ENCODE results near the gene C6orf141. TPM values are rescaled to one million over a fixed set of nuclear protein-coding genes. Genes with fewer than 3 reads are reported as not detected.
"Not testable (repeated sequence)": the region's sequence is repeated elsewhere in the genome, so short reads cannot be mapped to it uniquely, and the experiment has no call there.

Gene C6orf141
- total RNA-seq, 2 donors from 2014 or later, result 0.35 TPM; not detected in 1

DNA sequence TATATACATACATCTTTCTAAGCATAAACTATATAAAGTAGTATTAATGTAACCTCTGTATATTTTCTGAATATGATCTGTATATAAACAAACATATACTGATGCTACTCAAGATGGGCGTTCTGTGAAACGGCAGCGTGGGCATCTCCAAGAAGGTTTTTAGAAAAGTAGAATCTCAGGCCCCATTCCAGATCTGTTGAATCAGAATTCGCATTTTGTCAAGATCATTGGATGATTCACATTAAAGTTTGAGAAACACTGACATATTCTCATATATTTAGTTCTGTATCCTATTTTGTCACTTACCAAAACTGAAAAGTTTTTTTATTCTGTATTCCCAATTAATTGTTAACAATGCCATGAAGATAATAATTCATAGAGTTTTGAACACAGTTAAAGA lies 5.5 kb downstream of the C6orf141 start:
- Mint-ChIP-seq H3K36me3 (no peaks in the 10 kb centered on the region), H3K27ac (no peak overlapping the region), H3K9me3 (no peaks in the 10 kb centered on the region)
- ATAC-seq, result no peak
- no peak for DNase-seq (ENCODE audit: low spot score in 2 of 2)

DNA sequence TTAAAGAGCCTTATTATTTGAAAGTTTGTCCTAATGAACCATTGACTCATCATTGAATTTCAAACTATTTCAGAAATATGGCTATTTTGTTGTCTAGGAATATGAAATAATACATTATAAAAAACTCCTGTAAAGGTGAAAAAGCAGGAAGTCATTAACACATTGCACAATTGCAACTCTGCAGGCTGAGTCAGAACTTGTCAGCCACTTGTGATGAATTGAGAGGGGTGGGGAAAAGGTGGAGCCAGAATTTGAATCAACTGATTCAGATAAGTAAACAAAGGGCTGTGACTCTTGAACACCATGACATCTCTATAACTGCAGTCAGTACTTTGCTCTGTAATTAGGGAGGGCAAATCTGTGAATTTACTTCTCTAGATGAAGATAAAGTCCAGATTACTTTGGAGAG lies 6.0 kb downstream of the C6orf141 start:
- H3K36me3 Mint-ChIP-seq, result no peaks in the 10 kb centered on the region
- ATAC-seq (peak in 1 of 2 donors; percentile 75), DNase-seq (ENCODE audit: low spot score in 2 of 2) (peak in 1 of 2 donors; percentile 9)
- no peak overlapping the region for H3K27ac Mint-ChIP-seq
- H3K9me3 Mint-ChIP-seq, result no peaks in the 10 kb centered on the region

DNA sequence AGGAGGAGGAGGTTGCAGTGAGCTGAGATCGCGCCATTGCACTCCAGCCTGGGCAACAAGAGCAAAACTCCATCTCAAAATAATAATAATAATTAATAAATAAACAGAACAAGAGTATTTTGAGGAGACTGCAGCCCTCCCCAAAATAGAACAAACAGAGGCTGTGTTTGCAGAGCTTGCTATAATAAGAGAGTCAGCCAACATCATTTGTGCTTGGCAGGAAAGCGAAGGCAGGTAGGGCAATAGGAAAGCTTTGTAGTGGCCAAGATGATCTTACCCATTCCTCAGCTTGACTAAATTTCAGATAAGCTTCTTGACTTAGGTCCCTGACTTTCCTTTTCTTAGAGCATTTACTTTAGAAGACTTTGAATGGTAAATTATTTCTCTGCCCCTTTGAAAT lies 6.7 kb downstream of the C6orf141 start:
- no peak for DNase-seq (ENCODE audit: low spot score in 2 of 2)
- H3K36me3 Mint-ChIP-seq, result no peaks in the 10 kb centered on the region
- no peaks in the 10 kb centered on the region for H3K9me3 Mint-ChIP-seq
- ATAC-seq, result no peak
- no peak overlapping the region for H3K27ac Mint-ChIP-seq

DNA sequence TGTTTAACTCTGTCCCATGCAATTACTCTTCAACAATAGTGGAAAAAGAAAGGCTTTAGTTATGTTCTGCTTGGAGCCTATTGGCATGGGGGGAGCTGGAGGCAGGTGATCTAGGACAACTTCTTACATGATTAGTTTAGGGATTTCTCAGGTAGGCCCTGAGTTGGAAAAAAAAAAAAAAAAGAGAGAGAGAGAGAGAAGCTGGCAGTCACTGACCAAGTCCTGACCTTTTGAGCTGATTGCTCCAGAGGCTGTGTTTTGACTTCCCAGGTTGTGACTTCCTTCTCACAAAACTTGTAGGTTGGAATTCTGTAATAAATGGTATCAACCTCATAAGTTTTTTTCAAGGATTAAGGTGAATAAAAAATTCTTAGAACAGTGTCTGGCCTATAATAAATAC lies 7.8 kb downstream of the C6orf141 start:
- no peaks in the 10 kb centered on the region for H3K36me3 Mint-ChIP-seq
- no peak overlapping the region for H3K27ac Mint-ChIP-seq
- ATAC-seq (no peak), DNase-seq (ENCODE audit: low spot score in 2 of 2) (no peak)
- H3K9me3 Mint-ChIP-seq, result no peaks in the 10 kb centered on the region

DNA sequence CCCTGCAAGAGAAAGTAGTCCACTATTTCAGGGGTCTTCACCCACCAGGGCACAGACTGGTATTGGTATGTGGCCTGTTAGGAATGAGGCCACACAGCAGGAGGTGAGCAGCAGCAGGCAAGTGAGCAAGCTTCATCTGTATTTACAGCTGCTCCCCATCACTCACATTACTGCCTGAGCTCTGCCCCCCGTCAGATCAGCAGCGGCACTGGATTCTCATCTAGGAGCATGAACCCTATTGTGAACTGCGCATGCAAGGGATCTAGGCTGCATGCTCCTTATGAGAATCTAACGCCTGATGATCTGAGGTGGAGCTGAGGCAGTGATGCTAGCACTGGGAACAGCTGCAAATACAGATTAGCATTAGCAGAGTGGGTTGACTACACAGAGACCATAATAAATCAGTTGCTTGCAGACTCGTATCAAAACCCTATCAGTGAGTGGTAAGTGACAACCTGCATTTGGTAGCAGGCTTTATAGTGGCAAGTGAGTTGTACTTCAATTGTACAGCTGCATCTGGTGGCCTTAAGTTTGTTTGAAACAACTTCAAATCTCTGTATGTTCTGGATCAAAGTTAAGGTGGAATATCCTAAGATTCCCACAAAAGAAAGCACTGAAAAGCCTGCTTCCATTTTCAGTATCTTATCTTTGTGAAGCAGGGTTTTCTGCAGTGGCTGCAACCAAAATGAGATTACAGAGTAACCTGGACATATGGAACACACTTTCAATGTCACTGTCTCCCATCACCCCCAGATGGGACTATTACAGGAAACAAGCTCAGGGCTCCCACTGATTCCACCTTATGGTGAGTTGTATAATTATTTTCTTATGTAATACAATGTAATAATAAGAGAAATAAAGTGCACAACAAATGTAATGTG lies 12.8 kb downstream of the C6orf141 start:
- DNase-seq (ENCODE audit: low spot score in 2 of 2) (no peak), ATAC-seq (no peak)
- H3K9me3 Mint-ChIP-seq, result no peaks in the 10 kb centered on the region
- H3K36me3 Mint-ChIP-seq, result no peaks in the 10 kb centered on the region
- no peak overlapping the region for H3K27ac Mint-ChIP-seq

DNA sequence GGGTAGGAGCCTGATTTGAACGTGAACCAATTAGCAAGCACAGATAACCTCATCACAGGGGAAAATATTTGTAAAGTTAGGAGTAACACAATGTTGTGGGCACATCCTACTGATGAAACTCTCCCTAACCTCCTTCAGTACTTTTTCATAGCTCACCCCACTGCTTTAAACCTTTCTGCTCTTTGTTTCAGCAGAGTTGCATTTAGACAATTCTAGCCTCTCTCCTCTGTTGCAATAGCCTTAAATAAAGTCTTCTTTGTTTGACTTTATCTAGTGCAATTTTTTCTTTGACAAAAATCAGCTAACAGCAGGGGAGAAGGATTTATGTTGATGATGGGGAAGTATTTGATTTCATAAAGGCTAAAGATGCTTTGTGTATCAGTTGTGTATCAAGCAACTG lies 14.1 kb downstream of the C6orf141 start:
- ATAC-seq, result no peak
- DNase-seq (ENCODE audit: low spot score in 2 of 2), result no peak
- H3K9me3 Mint-ChIP-seq, result no peaks in the 10 kb centered on the region
- no peak overlapping the region for H3K27ac Mint-ChIP-seq
- H3K36me3 Mint-ChIP-seq, result no peaks in the 10 kb centered on the region

DNA sequence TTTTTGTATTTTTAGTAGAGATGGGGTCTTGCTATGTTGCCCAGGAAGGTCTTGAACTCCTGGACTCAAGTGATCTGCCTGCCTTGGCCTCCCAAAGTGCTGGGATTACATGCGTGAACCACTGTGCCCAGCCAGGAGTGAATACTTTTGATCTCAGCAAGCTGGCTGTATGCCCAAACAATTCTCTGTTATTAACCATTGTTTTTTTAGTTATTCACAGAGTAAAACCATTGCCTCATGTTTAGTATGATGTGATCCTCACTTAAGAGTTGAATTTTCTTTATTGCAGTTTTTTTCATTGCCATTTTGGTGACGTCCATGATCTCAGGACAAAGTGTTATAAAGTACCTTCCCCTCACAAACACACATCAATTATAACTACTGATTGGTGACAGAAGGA lies 14.8 kb downstream of the C6orf141 start:
- DNase-seq (ENCODE audit: low spot score in 2 of 2) (no peak), ATAC-seq (no peak)
- H3K9me3 Mint-ChIP-seq, result no peaks in the 10 kb centered on the region

DNA sequence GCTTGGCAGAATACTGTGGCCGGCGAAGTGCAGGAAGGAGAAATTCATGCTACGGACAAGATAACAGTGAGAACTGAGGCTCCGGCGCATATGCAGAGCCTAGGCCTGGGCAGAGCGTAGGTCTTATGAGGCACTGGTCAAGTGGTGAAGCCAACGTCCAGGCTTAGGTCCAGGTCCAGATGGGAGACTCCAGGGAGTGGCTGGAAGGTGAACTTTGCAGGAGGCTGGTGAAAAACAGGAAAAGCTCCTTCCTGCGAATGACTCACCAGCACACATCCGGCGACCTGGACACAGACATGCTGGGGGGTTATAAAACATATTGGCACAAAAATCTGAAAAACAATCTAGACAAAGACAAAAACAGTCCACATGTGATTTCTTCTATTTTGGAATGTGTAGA lies 15.4 kb downstream of the C6orf141 start:
- Mint-ChIP-seq H3K36me3 (no peaks in the 10 kb centered on the region), H3K27ac (no peak overlapping the region), H3K9me3 (no peaks in the 10 kb centered on the region)
- ATAC-seq (no peak), DNase-seq (ENCODE audit: low spot score in 2 of 2) (no peak)

More for the DNA sequence above, 14.8 kb downstream of the C6orf141 start:
- Mint-ChIP-seq H3K36me3 (no peaks in the 10 kb centered on the region), H3K27ac (no peak overlapping the region)

DNA sequence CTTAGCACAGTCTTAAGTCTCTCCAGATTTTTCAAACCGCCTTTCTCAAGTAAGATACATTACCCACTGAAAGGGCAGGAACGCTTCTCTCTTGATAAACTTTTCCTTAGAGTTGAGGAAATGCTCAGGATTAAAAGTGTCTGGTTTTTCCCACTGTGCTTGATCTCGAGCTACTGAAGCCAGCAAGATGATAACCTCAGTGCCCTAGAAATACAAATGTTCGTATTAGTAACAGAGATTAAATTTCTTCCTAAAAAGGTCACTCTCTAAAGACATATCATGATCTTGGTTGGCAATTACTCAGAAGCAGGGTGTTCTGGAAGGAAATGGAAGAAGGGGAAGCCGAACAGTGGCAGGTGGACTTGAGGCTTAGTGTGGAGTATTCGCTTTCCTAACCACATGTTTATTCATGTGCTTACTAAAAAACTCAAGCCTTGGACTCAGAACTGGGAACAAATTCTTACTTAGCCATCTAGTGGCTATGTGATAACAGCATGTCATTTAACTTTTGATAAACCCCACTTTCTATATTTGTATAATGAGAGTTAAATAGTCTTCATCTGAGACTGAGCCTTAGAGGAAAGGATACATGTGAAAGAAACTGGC lies 20.1 kb downstream of the C6orf141 start:
- no peak overlapping the region for H3K27ac Mint-ChIP-seq
- ATAC-seq, result no peak
- H3K36me3 Mint-ChIP-seq, result no peaks in the 10 kb centered on the region
- no peak for DNase-seq (ENCODE audit: low spot score in 2 of 2)
- no peaks in the 10 kb centered on the region for H3K9me3 Mint-ChIP-seq

DNA sequence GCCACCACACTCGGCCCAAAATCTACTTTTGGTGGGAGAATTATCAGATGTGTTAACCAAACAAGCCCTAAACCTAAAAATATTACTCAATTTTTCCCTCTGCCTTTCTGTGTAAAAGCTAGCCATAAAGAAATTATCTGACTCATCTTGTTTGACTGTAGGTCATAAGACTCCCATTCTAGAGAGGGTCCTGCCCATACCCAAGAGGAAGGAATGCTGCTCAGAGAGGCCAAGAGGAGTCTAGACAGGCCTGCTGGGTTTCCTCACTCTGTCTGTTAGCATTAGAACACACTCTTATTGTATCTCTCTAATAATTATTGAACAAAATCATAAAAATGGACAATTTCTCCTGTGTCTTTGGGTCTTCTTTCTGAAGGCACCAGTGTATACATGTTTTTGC lies 26.1 kb downstream of the C6orf141 start:
- ATAC-seq (no peak), DNase-seq (ENCODE audit: low spot score in 2 of 2) (no peak)
- H3K36me3 Mint-ChIP-seq, result no peaks in the 10 kb centered on the region
- peaks cover 0 to 4% of the 10 kb centered on the region in 2 donors for H3K9me3 Mint-ChIP-seq
- H3K27ac Mint-ChIP-seq, result no peak overlapping the region

DNA sequence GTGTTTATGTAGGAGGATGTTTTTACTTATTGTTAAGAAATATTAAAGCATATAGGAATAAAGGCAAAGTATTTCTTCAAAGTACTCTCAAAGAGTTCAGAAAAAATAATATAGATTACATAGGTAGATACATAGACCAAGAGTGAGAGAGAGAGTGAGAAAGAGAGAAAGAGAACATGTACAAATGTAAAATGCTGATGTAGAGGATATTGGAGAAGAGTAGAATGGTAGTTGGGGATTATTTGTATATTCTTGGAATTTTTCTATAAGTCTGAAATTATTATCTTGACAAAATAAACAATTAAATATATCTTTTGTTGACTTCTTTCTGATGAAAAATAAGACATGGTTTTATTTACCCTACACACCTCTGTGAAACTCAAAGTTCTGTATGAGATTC lies 29.2 kb downstream of the C6orf141 start:
- no peaks in the 10 kb centered on the region for H3K36me3 Mint-ChIP-seq
- ATAC-seq (no peak), DNase-seq (ENCODE audit: low spot score in 2 of 2) (no peak)
- H3K9me3 Mint-ChIP-seq, result peaks cover 0 to 4% of the 10 kb centered on the region in 2 donors
- H3K27ac Mint-ChIP-seq, result no peak overlapping the region

DNA sequence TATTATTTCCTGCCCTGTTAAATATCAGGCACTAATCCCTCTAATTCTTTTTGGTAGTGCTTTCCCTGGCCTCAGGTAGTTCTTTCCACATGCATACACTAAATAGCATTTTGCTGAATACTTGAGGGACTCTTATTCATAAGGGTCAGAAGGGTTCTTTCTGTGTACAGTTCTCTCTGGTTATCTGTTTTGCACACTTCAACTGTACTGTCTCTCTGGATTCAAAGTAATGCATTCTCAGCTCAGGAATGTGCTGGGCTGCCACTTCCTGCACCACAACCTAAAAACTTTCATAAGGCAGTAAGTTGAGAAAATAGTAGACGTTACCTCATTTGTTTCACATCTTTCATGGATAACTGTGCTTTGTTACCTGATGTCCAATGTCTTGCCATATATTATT lies 32.1 kb downstream of the C6orf141 start:
- peaks cover 0 to 4% of the 10 kb centered on the region in 2 donors for H3K9me3 Mint-ChIP-seq
- no peak for ATAC-seq
- no peak overlapping the region for H3K27ac Mint-ChIP-seq
- no peak for DNase-seq (ENCODE audit: low spot score in 2 of 2)
- no peaks in the 10 kb centered on the region for H3K36me3 Mint-ChIP-seq

DNA sequence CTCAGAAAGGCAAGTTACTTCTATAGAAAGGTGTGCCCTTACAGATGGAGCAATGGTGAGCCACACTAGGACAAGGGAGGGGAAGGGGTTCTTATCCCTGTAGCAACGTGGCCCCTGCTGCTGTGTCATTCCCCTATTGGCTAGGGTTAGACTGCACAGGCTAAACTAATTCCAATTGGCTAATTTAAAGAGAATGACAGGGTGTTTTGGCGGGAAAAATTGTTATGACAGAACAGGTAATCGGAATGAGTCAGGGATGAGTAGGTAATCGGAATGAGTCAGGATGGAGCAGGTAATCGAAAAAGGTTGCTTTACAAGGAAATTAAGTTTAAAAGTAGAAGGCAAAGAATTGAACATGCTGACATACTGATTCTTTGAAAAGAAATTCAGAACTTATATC lies 36.8 kb downstream of the C6orf141 start:
- not testable (repeated sequence) for H3K9me3 Mint-ChIP-seq; ATAC-seq; H3K27ac Mint-ChIP-seq; H3K36me3 Mint-ChIP-seq; DNase-seq (ENCODE audit: low spot score in 2 of 2)

Other genes starting within 250 kb of the C6orf141 start
- gene MMUT, start 87.4 kb upstream of the C6orf141 start, total RNA-seq, result 10 to 100 TPM; 14.3 to 24.6 TPM
- gene CENPQ, start 87.3 kb upstream of the C6orf141 start, total RNA-seq, result 10 to 100 TPM; 12.3 to 17.4 TPM
- not detected for gene GLYATL3, start 50.7 kb upstream of the C6orf141 start, total RNA-seq
- gene RHAG, start 86.2 kb downstream of the C6orf141 start, total RNA-seq, result not detected
- not detected for gene CRISP2, start 162.9 kb downstream of the C6orf141 start, total RNA-seq
- gene CRISP3, start 193.7 kb downstream of the C6orf141 start, total RNA-seq, result not detected
- gene PGK2, start 236.6 kb downstream of the C6orf141 start, total RNA-seq, result not detected